Left ventricle myocardium inferior (tissue), 1 donor: ENCODE results near the gene ATAD1. TPM values are rescaled to one million over a fixed set of nuclear protein-coding genes. Genes with fewer than 3 reads are reported as not detected.
"Not testable (repeated sequence)": the region's sequence is repeated elsewhere in the genome, so short reads cannot be mapped to it uniquely, and the experiment has no call there.

Source experiments
- DNase-seq: peaks from one replicate; pipeline ENCODE4 v3.0.0-alpha.2; 2020
- H3K27ac ChIP-seq: fragments of 200-600 bp; replicated peaks from 2 replicates; pipeline ENCODE4 v1.8.0; 2021
- H3K27me3 ChIP-seq: fragments of 200-600 bp; 2 replicates; pipeline ENCODE4 v1.8.0; 2021; ENCODE audit warnings: low read depth
- H3K36me3 ChIP-seq: fragments of 200-600 bp; 2 replicates; pipeline ENCODE4 v1.8.0; 2021
- H3K4me1 ChIP-seq: fragments of 200-600 bp; 2 replicates; pipeline ENCODE4 v1.8.0; 2021
- H3K4me3 ChIP-seq: fragments of 200-600 bp; 2 replicates; pipeline ENCODE4 v1.8.0; 2021; ENCODE audit warnings: mild to moderate bottlenecking, moderate library complexity
- H3K9me3 ChIP-seq: fragments of 200-600 bp; replicated peaks from 2 replicates; pipeline ENCODE4 v1.8.0; 2021
- intact Hi-C: fragments of 100-400 bp; cut with micrococcal nuclease; formaldehyde crosslinking; loops from one replicate; pipeline ENCODE4 v1.11.0; 2022
- total RNA-seq: library from RNA; stranded (reverse); fragmentation: NEBNext Ultra II Directional; extraction: Animal tissue kit (Norgen Biotek cat#: 25700); gene quantifications from one replicate; pipeline ENCODE4 v1.2.1, GENCODE V29; 2021
- TF ChIP-seq, protein P1 (sequence below): fragments of 200-600 bp; IDR thresholded peaks from 2 replicates; pipeline ENCODE4 v1.8.0; 2021; ENCODE audit warnings: antibody characterized with exemption, mild to moderate bottlenecking, borderline replicate concordance
- donor health status: DM: no; HTN: yes; CAD: no; lungs with severe emphysema.

ATAD1 gene
- total RNA-seq, 1 donor from 2014 or later = 93.2 TPM

DNA sequence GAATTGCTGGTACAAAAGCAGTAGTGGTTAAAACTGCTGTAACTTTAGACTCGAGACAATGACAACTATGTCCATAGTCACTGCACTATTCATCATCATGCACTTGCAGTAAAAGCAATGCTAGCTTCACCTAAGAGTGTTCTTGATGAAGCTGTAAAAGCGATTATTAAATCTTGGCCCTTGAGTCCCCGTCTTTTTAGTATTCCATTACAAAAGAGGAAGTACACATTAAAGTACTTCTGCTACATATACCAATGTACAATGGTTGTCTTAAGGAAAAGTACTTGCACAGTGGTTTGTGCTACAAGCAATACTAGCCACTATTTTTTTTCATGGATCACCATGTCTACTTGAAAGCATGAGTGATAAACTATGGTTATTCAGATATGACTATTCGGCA is 78.3 kb downstream of the ATAD1 start:
- Histone ChIP-seq H3K4me1 (peaks cover 6% of the 10 kb centered on the region), H3K27me3 (no peaks in the 10 kb centered on the region), H3K9me3 (no peaks in the 10 kb centered on the region), H3K36me3 (no peaks in the 10 kb centered on the region), H3K4me3 (no peak overlapping the region), H3K27ac (no peak overlapping the region)
- TF ChIP-seq, protein P1, sequence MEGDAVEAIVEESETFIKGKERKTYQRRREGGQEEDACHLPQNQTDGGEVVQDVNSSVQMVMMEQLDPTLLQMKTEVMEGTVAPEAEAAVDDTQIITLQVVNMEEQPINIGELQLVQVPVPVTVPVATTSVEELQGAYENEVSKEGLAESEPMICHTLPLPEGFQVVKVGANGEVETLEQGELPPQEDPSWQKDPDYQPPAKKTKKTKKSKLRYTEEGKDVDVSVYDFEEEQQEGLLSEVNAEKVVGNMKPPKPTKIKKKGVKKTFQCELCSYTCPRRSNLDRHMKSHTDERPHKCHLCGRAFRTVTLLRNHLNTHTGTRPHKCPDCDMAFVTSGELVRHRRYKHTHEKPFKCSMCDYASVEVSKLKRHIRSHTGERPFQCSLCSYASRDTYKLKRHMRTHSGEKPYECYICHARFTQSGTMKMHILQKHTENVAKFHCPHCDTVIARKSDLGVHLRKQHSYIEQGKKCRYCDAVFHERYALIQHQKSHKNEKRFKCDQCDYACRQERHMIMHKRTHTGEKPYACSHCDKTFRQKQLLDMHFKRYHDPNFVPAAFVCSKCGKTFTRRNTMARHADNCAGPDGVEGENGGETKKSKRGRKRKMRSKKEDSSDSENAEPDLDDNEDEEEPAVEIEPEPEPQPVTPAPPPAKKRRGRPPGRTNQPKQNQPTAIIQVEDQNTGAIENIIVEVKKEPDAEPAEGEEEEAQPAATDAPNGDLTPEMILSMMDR = no peak
- intact Hi-C loops = loop anchor here (10.0 kb wide), 1 partner anchor 205 kb away; no protein-coding TSS in a partner anchor
- DNase-seq = no peak

DNA sequence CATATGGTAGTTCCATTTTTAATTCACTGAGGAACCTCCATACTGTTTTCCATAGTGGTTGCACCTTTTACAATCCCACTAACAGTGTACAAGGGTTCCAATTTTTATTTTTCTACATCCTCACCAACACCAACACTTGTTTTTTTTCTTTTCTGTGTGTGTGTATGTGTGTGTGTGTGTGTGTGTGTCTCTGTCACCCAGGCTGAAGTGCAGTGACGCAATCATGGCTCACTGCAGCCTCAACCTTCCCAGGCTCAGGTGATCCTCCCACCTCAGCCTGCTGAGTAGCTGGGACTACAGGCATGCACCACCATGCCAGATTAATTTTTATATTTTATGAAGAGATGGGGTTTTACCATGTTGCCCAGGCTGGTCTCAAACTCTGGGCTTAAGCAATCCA is 79.8 kb downstream of the ATAD1 start:
- not testable (repeated sequence) for DNase-seq, H3K4me1 ChIP-seq, H3K4me3 ChIP-seq, H3K27ac ChIP-seq, H3K9me3 ChIP-seq, H3K36me3 ChIP-seq, H3K27me3 ChIP-seq
- intact Hi-C loops = loop anchor here (10.0 kb wide), 1 partner anchor 203 kb away; no protein-coding TSS in a partner anchor

DNA sequence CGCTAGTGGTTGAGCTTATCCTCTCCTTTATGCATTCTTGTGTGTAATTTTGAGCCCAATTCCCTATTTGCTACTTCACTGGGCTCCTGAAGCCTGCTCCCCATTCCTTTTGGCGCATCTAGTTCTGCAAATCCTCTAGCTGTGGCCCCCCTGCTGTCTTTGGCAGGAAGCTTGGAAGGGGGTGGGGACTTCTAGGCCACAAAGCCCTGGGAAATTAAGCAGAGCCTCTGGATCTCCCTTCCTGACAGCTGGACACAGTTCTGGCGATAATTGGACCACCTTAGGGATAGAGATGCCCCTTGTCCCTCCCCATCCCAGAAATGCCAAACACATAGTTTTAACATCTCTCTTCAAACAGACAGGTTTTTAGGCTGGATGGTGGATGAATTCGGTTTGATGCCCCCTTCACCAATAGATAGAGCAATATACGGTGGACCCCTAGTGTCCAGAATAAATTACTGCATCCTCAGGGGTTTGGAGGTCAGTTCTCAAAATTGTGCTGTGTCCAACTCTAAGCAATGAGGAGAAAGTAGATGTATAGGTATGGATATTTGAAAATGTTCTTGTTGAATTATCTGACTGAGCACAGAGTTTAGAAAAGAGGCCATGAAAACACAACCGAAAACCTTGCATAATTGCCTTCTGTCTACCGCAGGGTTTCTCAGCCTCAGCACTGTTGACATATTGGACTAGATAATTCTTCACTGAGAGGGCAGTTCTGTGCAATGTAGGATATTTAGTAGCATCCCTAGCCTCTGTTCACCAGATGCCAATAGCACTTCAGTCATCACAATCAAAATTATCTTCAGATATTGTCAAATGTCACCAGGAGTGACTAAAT is 82.8 kb downstream of the ATAD1 start:
- Histone ChIP-seq H3K4me3 (peak overlapping the region; percentile 7), H3K9me3 (no peaks in the 10 kb centered on the region), H3K27me3 (no peaks in the 10 kb centered on the region), H3K36me3 (no peaks in the 10 kb centered on the region), H3K27ac (no peak overlapping the region), H3K4me1 (peaks cover 13% of the 10 kb centered on the region)
- DNase-seq = no peak
- intact Hi-C loops = loop anchor here (10.0 kb wide), 1 partner anchor 200 kb away; no protein-coding TSS in a partner anchor
- TF ChIP-seq, protein P1 = peak; percentile 88

GRCh38 chr10:87733081-87733480 is 84.9 kb downstream of the ATAD1 start:
- Histone ChIP-seq H3K36me3 (peaks cover 4% of the 10 kb centered on the region), H3K9me3 (no peaks in the 10 kb centered on the region), H3K27ac (no peak overlapping the region), H3K4me3 (no peak overlapping the region), H3K4me1 (peaks cover 13% of the 10 kb centered on the region), H3K27me3 (no peaks in the 10 kb centered on the region)
- TF ChIP-seq, protein P1 = no peak
- intact Hi-C loops = loop anchor here (10.0 kb wide), 1 partner anchor 198 kb away; no protein-coding TSS in a partner anchor
- DNase-seq = no peak

DNA sequence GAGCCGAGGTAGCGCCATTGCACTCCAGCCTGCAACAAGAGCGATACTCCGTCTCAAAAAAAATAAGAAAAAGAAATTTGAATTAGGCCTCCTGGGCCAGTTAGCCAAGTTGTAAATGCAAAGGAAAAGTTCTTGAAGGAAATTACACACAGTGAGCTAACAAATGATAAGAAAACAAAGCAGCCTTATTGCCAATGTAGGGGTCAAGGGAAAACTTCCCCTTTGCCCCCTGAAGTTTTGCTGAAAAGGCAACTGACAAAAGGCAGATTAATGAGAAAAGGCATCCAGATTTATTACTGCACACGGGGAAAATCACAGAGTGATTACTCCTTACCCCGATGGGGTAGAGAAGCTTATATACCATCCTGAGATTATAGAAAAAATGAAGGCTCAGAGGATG is 88.1 kb downstream of the ATAD1 start:
- Histone ChIP-seq H3K4me1 (peaks cover 10% of the 10 kb centered on the region), H3K4me3 (no peak overlapping the region), H3K36me3 (peaks cover 7% of the 10 kb centered on the region), H3K27me3 (no peaks in the 10 kb centered on the region), H3K9me3 (no peaks in the 10 kb centered on the region), H3K27ac (no peak overlapping the region)
- TF ChIP-seq, protein P1 = no peak
- intact Hi-C loops = loop anchor here (10.0 kb wide), 1 partner anchor 195 kb away; no protein-coding TSS in a partner anchor
- DNase-seq = no peak

DNA sequence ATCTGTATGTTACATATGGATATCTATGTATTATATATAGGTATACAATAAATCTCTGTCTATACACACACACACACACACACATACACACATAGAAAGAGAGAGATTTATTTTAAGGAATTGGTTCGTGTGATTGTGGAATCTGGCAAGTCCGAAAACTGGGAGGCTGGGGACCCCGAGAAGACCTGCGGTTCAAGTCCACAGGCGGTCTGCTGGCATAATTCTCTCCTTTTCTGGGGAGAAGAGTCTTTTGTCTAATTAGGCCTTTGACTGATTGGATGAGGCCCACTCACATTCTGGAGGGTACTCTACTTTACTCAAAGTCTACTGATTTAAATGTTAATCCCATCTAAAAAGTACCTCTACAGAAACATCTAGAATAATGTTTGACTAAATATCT is 93.2 kb downstream of the ATAD1 start:
- no peak overlapping the region for H3K27ac ChIP-seq

More for the DNA sequence above, 93.2 kb downstream of the ATAD1 start:
- TF ChIP-seq, protein P1 = no peak
- Histone ChIP-seq H3K4me1 (peaks cover 18% of the 10 kb centered on the region), H3K27me3 (no peaks in the 10 kb centered on the region), H3K36me3 (peaks cover 7% of the 10 kb centered on the region), H3K4me3 (no peak overlapping the region), H3K9me3 (no peaks in the 10 kb centered on the region)
- intact Hi-C loops = no loop called here
- no peak for DNase-seq
